GM18868 (cell line): Measurements from ENCODE around the gene PRR20E.
"Not testable (repeated sequence)": the region's sequence is repeated elsewhere in the genome, so short reads cannot be mapped to it uniquely, and the experiment has no call there.

Experiments used
- ATAC-seq: cut with Tn5 transposase; IDR thresholded peaks from one replicate; pipeline ENCODE4 v1.9.1; 2021; ENCODE audit warnings: mild to moderate bottlenecking, moderate library complexity; ENCODE audit not compliant: unreplicated experiment

The PRR20E gene

DNA sequence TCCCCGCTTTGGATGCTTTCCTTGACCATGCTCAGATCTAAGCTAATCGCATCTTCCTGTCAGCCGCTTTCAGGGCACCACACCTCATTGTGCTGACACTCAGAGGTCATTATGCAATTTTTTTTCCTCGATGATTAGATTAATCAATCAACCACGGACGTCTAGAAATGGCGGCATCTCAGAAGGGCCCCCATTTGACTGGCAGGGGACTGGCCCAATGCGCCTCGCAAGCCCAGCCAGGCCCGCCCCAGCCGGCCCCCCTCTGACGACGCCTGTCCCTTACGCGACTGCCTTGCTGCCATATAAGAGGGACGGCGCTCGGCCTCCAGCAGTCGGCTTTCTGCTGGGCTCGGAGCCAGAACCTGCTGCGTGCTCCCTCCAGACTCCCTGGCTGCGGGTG lies at the start of gene PRR20E:
PRR20E (plus strand) TSS at position 301 of the 400 bp plus-strand sequence. CDS start 387 bp downstream, outside the sequence.
- ATAC-seq: not testable (repeated sequence)

DNA sequence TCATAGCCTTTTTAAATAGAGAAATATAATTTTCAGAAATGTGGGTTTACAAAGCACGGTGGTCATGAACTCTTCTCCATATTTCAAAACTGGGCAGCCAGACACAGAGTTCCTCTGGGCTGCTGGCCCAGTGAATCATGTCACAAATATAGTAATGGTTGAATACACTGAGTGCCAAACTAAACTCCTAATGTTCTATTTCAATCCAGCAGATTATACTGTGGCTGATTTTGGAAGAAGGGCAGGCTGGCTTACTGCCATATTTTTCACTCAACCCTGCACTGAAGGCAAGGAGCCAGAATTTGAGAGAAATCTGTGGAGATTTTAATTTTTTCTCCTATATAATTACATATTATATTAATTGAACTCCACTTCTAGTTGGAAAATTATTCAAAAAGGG lies 43.3 kb upstream of the PRR20E start:
- no peak for ATAC-seq

DNA sequence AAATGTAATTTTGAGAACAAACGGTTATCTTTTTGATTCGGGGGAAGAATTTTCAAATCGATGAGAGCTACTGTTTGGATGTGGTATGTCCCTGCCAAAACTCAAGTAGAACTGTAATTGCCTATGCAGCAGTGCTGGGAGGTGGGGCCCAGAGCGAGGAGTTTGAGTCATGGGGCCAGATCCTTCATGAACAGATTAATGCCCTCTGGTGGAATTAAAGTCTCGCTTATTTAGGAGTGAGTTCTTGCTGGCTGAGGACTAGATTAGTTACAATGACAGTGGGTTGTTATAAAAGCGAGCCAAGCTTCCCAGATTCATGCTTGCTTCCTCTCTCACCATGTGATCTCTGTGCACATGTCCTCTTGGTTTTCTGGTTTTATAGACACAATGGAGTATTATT lies 38.1 kb upstream of the PRR20E start:
- no peak for ATAC-seq

DNA sequence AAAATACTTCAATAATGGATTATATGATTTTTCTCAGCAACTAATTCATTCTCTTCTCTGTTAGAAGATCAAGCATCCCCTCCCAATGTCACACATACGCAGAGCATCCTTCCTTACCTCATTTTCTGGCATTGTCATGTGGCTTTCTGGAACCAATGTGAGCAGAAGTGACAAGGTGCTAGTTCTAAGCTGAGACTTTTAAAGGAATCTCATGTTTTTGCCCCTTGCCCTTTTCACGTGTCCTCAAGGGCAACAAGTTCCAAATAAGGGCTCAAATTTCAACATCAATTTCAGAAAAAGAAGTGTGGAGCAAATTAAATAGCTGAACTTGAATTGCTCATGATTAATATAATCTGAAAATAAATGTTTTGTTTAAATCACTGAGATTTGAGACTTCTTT lies 30.9 kb upstream of the PRR20E start:
- no peak for ATAC-seq

DNA sequence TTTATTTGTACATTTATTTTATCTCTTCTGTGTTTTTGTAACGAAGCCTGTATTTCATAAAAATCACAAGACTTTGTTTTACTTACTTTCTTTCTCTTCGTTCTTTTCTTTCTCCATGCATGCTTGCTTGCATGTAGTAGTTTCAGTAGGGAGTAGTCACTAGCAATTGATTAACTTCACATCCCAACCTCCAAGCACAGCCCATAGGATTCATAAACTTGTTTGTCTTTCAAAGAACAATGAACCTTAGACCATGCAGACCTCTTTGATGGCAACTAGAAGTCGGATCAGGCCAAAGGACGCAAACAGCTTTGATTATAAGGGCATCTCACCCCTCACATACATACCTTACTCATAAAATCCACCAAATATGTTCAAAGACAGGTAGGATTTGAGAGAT lies 29.4 kb upstream of the PRR20E start:
- ATAC-seq: no peak

DNA sequence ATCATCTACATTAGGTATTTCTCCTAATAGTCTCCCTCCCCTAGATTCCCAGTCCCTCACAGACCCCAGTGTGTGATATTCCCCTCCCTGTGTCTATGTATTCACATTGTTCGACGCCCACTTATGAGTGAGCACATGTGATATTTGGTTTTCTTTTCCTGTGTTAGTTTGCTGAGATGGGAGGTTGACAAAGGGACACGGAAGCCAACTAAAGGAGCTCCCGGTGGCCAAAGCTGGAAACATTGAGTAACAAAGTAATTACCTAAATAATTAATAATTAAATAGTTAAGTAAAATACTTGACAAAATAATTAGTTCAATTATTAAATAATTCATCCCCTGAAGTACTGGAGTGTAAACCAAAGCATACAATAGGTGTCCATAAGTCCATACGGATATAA lies 28.0 kb upstream of the PRR20E start:
- ATAC-seq: no peak

DNA sequence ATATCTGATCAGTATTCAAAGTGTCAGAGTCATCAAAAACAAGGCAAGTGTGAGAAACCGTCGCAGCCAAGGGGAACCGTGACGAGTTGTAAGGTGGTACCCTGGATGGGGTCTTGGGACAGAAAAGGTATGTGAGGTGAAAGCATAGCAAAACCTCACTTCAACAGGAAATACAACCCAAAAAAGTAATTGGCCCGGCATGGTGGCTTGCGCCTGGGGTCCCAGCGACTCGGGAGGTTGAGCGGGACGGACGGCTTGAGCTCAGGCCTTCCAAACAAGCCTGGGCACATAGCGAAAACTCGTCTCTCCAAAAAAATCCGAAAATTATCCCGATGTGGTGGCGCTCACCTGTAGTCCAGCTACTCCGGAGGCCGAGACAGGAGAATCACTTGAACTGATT lies 27.2 kb upstream of the PRR20E start:
- ATAC-seq: not testable (repeated sequence)

DNA sequence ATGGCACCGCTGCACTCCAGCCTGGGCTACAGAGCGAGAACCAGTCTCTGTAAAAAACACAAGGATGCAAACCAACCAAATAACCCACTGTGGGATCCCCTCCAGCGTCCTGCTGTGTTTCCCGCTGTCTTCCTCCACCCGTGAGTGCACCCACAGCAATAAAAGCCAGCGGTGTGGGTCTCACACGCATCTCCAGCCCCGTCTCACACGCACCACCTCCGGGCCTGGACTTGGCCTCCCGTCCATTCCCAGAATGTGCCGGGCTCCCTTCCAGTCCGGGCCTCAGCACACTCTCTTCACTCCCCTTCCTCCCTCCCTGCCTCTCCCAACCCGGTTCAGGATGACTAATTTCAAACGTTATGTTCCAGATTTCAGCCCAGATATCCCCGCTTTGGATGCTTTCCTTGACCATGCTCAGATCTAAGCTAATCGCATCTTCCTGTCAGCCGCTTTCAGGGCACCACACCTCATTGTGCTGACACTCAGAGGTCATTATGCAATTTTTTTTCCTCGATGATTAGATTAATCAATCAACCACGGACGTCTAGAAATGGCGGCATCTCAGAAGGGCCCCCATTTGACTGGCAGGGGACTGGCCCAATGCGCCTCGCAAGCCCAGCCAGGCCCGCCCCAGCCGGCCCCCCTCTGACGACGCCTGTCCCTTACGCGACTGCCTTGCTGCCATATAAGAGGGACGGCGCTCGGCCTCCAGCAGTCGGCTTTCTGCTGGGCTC lies 26.6 kb upstream of the PRR20E start, which contains the start of gene PRR20A:
PRR20A (plus strand) TSS at position 684 of the 734 bp plus-strand sequence. CDS start 387 bp downstream, outside the sequence.
- ATAC-seq: not testable (repeated sequence)

DNA sequence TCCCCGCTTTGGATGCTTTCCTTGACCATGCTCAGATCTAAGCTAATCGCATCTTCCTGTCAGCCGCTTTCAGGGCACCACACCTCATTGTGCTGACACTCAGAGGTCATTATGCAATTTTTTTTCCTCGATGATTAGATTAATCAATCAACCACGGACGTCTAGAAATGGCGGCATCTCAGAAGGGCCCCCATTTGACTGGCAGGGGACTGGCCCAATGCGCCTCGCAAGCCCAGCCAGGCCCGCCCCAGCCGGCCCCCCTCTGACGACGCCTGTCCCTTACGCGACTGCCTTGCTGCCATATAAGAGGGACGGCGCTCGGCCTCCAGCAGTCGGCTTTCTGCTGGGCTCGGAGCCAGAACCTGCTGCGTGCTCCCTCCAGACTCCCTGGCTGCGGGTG lies 19.8 kb upstream of the PRR20E start, which contains the start of gene PRR20B:
PRR20B (plus strand) TSS at position 301 of the 400 bp plus-strand sequence. CDS start 387 bp downstream, outside the sequence.
- not testable (repeated sequence) for ATAC-seq

DNA sequence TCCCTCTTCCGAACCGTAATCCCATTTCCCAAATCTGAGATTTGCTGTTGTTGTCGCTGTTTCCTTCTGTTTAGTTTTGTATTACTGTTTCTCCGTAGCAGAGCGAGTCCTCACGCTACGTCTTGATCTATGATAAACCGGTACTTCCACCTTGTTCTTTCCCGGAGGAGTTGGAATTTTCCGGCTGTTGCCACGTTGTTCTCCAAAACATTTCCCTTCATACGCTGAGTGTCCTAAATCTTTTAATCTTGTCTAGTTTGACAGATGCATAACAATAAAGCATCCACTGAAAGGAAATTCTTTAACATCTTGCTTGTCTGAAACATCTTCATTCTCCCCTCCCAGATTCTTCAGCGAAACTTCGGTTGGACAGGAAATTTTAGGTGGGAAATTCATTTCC lies 18.9 kb upstream of the PRR20E start:
- not testable (repeated sequence) for ATAC-seq

DNA sequence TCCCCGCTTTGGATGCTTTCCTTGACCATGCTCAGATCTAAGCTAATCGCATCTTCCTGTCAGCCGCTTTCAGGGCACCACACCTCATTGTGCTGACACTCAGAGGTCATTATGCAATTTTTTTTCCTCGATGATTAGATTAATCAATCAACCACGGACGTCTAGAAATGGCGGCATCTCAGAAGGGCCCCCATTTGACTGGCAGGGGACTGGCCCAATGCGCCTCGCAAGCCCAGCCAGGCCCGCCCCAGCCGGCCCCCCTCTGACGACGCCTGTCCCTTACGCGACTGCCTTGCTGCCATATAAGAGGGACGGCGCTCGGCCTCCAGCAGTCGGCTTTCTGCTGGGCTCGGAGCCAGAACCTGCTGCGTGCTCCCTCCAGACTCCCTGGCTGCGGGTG lies 13.2 kb upstream of the PRR20E start, which contains the start of gene PRR20C:
PRR20C (plus strand) TSS at position 301 of the 400 bp plus-strand sequence. CDS start 387 bp downstream, outside the sequence.
- ATAC-seq: not testable (repeated sequence)

DNA sequence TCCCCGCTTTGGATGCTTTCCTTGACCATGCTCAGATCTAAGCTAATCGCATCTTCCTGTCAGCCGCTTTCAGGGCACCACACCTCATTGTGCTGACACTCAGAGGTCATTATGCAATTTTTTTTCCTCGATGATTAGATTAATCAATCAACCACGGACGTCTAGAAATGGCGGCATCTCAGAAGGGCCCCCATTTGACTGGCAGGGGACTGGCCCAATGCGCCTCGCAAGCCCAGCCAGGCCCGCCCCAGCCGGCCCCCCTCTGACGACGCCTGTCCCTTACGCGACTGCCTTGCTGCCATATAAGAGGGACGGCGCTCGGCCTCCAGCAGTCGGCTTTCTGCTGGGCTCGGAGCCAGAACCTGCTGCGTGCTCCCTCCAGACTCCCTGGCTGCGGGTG lies 6.7 kb upstream of the PRR20E start, which contains the start of gene PRR20D:
PRR20D (plus strand) TSS at position 301 of the 400 bp plus-strand sequence. CDS start 387 bp downstream, outside the sequence.
- ATAC-seq: not testable (repeated sequence)

DNA sequence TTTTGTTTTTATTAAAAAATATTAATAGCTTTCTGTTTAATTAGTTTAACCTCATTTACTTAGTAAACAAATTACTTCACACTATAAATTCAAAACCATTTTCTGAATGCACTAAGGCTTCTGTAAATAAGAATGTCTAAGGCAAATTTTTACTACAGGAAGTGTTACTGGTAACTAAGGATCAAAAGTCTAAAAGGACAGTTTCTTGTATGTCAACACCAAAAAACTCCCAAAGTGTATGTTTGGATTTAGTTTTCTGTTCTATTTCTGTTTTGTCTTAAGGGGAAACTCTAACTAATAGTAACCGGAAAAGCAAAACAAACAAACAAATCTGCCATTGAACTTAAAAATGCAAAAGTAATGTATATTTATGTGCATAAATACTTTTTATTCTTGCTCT lies 24.7 kb downstream of the PRR20E start:
- no peak for ATAC-seq

DNA sequence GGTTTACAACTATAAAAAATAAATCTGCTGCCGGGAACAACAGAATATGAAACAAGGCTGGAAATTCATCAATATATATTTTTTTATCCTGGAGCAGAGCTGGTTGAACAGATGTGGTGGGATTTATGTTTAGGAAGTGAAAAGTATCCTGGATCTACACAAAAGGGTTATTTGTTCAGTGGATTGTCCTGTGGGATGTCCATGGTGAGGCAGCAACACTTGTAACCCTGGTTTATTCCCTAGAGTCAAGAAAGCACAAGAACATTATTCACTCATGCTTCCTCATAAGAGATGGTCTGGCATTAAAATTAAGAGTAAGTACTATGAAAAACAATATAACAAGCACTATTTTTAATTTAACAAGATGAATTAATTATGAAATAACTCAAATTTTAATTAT lies 46.0 kb downstream of the PRR20E start:
- no peak for ATAC-seq
